ENCODE measurements around the gene UNC93A. TPM values are rescaled to one million over a fixed set of nuclear protein-coding genes. Genes with fewer than 3 reads are reported as not detected.

Gene UNC93A
- total and polyA plus RNA-seq, 2 donors (not counting 1 experiment from before 2014, with no cell fraction given) = not detected

DNA sequence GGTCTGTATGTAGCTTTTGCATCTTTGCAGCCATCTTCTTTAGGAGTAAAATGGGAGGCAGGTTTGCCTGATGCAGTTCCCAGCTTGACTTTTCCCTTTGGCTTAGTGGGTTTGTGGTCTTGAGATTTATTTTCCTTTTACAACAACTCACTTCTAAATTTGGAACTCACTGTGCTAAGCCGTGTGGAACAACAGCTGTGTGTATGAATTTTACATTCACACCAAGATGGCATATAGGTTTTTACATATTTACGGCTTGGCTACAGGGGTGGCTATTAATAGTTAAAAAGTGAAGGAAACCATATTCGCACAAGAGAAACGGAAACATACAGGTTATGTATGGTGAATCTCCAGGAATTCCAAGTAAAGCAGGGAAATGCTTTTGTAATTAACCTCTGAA, 36.3 kb downstream of the UNC93A start:
- Histone ChIP-seq H2AFZ (ENCODE audit: low read length) (no peak overlapping the region), H3K4me2 (ENCODE audit: extremely low read depth, insufficient read depth, low read length) (no peak overlapping the region), H4K20me1 (ENCODE audit: control insufficient read depth, extremely low read depth, insufficient read depth, low read length) (no peaks in the 10 kb centered on the region), H3K79me2 (ENCODE audit: control insufficient read depth, insufficient read depth, low read length) (no peaks in the 10 kb centered on the region), H3K36me3 (ENCODE audit: control insufficient read depth, insufficient read depth, low read length) (no peaks in the 10 kb centered on the region), H3K9me3 (ENCODE audit: control insufficient read depth, insufficient read depth, low read depth, low read length) (no peaks in the 10 kb centered on the region), H3K9ac (ENCODE audit: insufficient read depth, low read length) (no peak overlapping the region), H3K27ac (ENCODE audit: insufficient read depth, low read length) (no peak overlapping the region), H3K27me3 (ENCODE audit: control insufficient read depth, insufficient read depth, low read length) (no peaks in the 10 kb centered on the region), H3K4me3 (replicated peaks in 1 of 4; ENCODE audit: control extremely low read depth in 1 of 4, insufficient read depth in 1 of 4, low read depth in 3 of 4, low read length in 4 of 4) (no peak overlapping the region), H3K4me1 (ENCODE audit: control insufficient read depth, extremely low read depth, insufficient read depth, low read length) (no peaks in the 10 kb centered on the region)
- DNase-seq (ENCODE audit: low read depth in 2 of 2) = no peak
- no peak for TF ChIP-seq EZH2 (IDR thresholded peaks at IDR 0.05; ENCODE audit: low read length, missing control alignments)
- TF ChIP-seq, protein P1, sequence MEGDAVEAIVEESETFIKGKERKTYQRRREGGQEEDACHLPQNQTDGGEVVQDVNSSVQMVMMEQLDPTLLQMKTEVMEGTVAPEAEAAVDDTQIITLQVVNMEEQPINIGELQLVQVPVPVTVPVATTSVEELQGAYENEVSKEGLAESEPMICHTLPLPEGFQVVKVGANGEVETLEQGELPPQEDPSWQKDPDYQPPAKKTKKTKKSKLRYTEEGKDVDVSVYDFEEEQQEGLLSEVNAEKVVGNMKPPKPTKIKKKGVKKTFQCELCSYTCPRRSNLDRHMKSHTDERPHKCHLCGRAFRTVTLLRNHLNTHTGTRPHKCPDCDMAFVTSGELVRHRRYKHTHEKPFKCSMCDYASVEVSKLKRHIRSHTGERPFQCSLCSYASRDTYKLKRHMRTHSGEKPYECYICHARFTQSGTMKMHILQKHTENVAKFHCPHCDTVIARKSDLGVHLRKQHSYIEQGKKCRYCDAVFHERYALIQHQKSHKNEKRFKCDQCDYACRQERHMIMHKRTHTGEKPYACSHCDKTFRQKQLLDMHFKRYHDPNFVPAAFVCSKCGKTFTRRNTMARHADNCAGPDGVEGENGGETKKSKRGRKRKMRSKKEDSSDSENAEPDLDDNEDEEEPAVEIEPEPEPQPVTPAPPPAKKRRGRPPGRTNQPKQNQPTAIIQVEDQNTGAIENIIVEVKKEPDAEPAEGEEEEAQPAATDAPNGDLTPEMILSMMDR (conservative IDR thresholded peaks at IDR 0.05 in 1 of 2, IDR thresholded peaks at IDR 0.05 in 1 of 2; ENCODE audit: low read depth in 1 of 2, low read length in 2 of 2) = no peak

DNA sequence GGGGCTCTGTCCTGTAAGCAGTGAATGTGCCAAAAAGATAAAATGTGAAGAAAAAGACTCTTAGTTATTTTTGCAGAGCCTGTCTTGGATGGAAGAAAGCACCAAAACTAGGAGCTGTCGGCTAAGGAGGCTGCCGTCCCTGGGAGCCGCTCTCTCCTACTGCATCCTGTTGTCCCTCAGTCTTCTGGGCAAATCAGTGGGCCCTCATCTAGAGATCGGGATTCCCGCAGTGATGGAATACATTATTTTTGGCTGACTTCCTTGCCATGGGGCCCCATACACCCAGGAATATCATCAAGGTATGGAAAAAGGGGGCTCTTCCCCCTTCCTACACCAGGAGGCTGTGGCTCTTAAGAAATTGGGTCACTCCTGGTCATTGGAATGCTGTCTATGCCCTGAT, 37.0 kb downstream of the UNC93A start:
- Histone ChIP-seq H4K20me1 (ENCODE audit: control insufficient read depth, extremely low read depth, insufficient read depth, low read length) (no peaks in the 10 kb centered on the region), H3K4me2 (ENCODE audit: extremely low read depth, insufficient read depth, low read length) (no peak overlapping the region), H2AFZ (ENCODE audit: low read length) (no peak overlapping the region), H3K4me3 (replicated peaks in 1 of 4; ENCODE audit: control extremely low read depth in 1 of 4, insufficient read depth in 1 of 4, low read depth in 3 of 4, low read length in 4 of 4) (no peak overlapping the region), H3K27me3 (ENCODE audit: control insufficient read depth, insufficient read depth, low read length) (no peaks in the 10 kb centered on the region), H3K27ac (ENCODE audit: insufficient read depth, low read length) (no peak overlapping the region), H3K36me3 (ENCODE audit: control insufficient read depth, insufficient read depth, low read length) (no peaks in the 10 kb centered on the region), H3K9me3 (ENCODE audit: control insufficient read depth, insufficient read depth, low read depth, low read length) (no peaks in the 10 kb centered on the region), H3K79me2 (ENCODE audit: control insufficient read depth, insufficient read depth, low read length) (no peaks in the 10 kb centered on the region), H3K9ac (ENCODE audit: insufficient read depth, low read length) (no peak overlapping the region), H3K4me1 (ENCODE audit: control insufficient read depth, extremely low read depth, insufficient read depth, low read length) (no peaks in the 10 kb centered on the region)
- DNase-seq (ENCODE audit: low read depth in 2 of 2) = no peak
- TF ChIP-seq EZH2 (IDR thresholded peaks at IDR 0.05; ENCODE audit: low read length, missing control alignments) = no peak
- TF ChIP-seq, protein P1 (conservative IDR thresholded peaks at IDR 0.05 in 1 of 2, IDR thresholded peaks at IDR 0.05 in 1 of 2; ENCODE audit: low read depth in 1 of 2, low read length in 2 of 2) = no peak

DNA sequence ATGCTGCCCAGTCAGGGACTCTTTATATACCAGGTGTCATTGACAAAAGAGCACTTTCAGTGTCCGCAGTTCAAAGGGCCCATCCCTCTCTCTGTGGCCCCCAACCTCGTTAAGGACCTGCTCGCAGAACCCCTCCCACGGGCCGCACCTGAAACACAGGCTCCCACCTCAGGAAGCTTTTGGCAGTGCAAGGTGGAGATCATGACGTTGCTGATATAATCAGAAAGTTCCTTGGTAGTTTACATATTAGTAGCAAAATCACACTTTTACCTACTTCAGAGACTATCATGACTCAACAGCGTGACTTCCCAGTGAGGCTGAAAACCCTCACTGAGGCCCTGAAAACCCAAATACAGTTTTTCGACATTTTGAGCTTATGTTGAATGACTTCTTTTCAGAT, 37.9 kb downstream of the UNC93A start:
- H4K20me1 ChIP-seq (ENCODE audit: control insufficient read depth, extremely low read depth, insufficient read depth, low read length) = no peaks in the 10 kb centered on the region
- H3K27ac ChIP-seq (ENCODE audit: insufficient read depth, low read length) = no peak overlapping the region
- H3K36me3 ChIP-seq (ENCODE audit: control insufficient read depth, insufficient read depth, low read length) = no peaks in the 10 kb centered on the region
- no peaks in the 10 kb centered on the region for H3K4me1 ChIP-seq (ENCODE audit: control insufficient read depth, extremely low read depth, insufficient read depth, low read length)
- no peak overlapping the region for H3K4me3 ChIP-seq (replicated peaks in 1 of 4; ENCODE audit: control extremely low read depth in 1 of 4, insufficient read depth in 1 of 4, low read depth in 3 of 4, low read length in 4 of 4)
- H3K9me3 ChIP-seq (ENCODE audit: control insufficient read depth, insufficient read depth, low read depth, low read length) = no peaks in the 10 kb centered on the region
- H3K4me2 ChIP-seq (ENCODE audit: extremely low read depth, insufficient read depth, low read length) = no peak overlapping the region
- H3K79me2 ChIP-seq (ENCODE audit: control insufficient read depth, insufficient read depth, low read length) = no peaks in the 10 kb centered on the region
- DNase-seq (ENCODE audit: low read depth in 2 of 2) = no peak
- TF ChIP-seq EZH2 (IDR thresholded peaks at IDR 0.05; ENCODE audit: low read length, missing control alignments) = no peak
- TF ChIP-seq, protein P1 (conservative IDR thresholded peaks at IDR 0.05 in 1 of 2, IDR thresholded peaks at IDR 0.05 in 1 of 2; ENCODE audit: low read depth in 1 of 2, low read length in 2 of 2) = no peak
- H3K9ac ChIP-seq (ENCODE audit: insufficient read depth, low read length) = no peak overlapping the region
- no peaks in the 10 kb centered on the region for H3K27me3 ChIP-seq (ENCODE audit: control insufficient read depth, insufficient read depth, low read length)
- H2AFZ ChIP-seq (ENCODE audit: low read length) = no peak overlapping the region

Data from fibroblast of lung (primary cell).